GM12878 (cell line): Measurements from ENCODE around the gene ISG15. TPM values are rescaled to one million over a fixed set of nuclear protein-coding genes. Genes with fewer than 3 reads are reported as not detected.
"Not testable (repeated sequence)": the region's sequence is repeated elsewhere in the genome, so short reads cannot be mapped to it uniquely, and the experiment has no call there.

Experiments
- ATAC-seq: fragments of 200-7000 bp; cut with Tn5 transposase; 3 replicates; pipeline ENCODE4 v1.9.1; 2020; ENCODE audit warnings: mild to moderate bottlenecking, moderate library complexity
- BruUV-seq: library from RNA; stranded (reverse); fragments of 400-500 nt; replicated peaks from 2 replicates; lab custom pipeline; 2021; lab: Mats Ljungman, UMichigan
- CTCF ChIA-PET: fragments of 300-600 bp; sonication (Branson Sonifier 250); formaldehyde crosslinking; extraction: SDS; loops from one replicate; lab custom pipeline; 2021; ENCODE audit warnings: inconsistent platforms; lab: Yijun Ruan, JAX
- POLR2A ChIA-PET: fragments of 350-600 bp; formaldehyde crosslinking; extraction: SDS; loops from one replicate; lab custom pipeline; 2021; ENCODE audit warnings: inconsistent platforms; lab: Charles Lee
- RAD21 ChIA-PET: fragments of 300-600 bp; sonication (Branson Sonifier 250); formaldehyde crosslinking; loops from one replicate; lab custom pipeline; 2023; ENCODE audit warnings: antibody characterized with exemption; ENCODE audit not compliant: unreplicated experiment; lab: Charles Lee
- SMC1A ChIA-PET: fragments of 300-600 bp; sonication (Branson Sonifier 250); formaldehyde crosslinking; loops from one replicate; lab custom pipeline; 2023; ENCODE audit not compliant: unreplicated experiment, uncharacterized antibody; lab: Charles Lee
- DNase-seq: peaks from one replicate; pipeline ENCODE4 v3.0.0-alpha.2; 2011; ENCODE audit warnings: low read depth, low spot score
- FAIRE-seq: peaks from 3 replicates; lab custom pipeline; 2011; peaks lifted over from hg19 to GRCh38; lab: Jason Lieb, UNC
- H2AFZ ChIP-seq: 2 replicates; pipeline ENCODE4 v1.6.0; 2011; ENCODE audit warnings: low read depth, low read length, control low read depth; ENCODE audit not compliant: control insufficient read depth
- H3K27ac ChIP-seq: 2 replicates; pipeline ENCODE4 v1.5.1; 2011; ENCODE audit warnings: control low read depth; ENCODE audit not compliant: control insufficient read depth, insufficient read depth
- H3K27me3 ChIP-seq, 2 experiments: replicated peaks in 1 of 2; 2 replicates each; pipeline versions ENCODE4 v1.6.0 to v1.6.1; 2011; ENCODE audit warnings: low read length in 1 of 2; ENCODE audit not compliant: control insufficient read depth in 2 of 2, insufficient read depth in 2 of 2
- H3K36me3 ChIP-seq, 2 experiments: 2 replicates each; pipeline ENCODE4 v1.5.1; 2011; ENCODE audit warnings: low read length in 1 of 2; ENCODE audit not compliant: control insufficient read depth in 2 of 2, insufficient read depth in 2 of 2
- H3K4me1 ChIP-seq: 2 replicates; pipeline ENCODE4 v1.6.1; 2011; ENCODE audit warnings: mild to moderate bottlenecking, low read length, moderate library complexity, mixed read lengths; ENCODE audit not compliant: control insufficient read depth, insufficient read depth
- H3K4me2 ChIP-seq: 2 replicates; pipeline ENCODE4 v1.6.0; 2011; ENCODE audit warnings: control low read depth; ENCODE audit not compliant: control insufficient read depth, insufficient read depth
- H3K4me3 ChIP-seq: fragments of 200-600 bp; sonication (generic); 2 replicates; pipeline ENCODE4 v1.5.1; 2016
- H3K79me2 ChIP-seq: 2 replicates; pipeline ENCODE4 v1.6.0; 2011; ENCODE audit warnings: low read length; ENCODE audit not compliant: control insufficient read depth, insufficient read depth
- H3K9ac ChIP-seq: 2 replicates; pipeline ENCODE4 v1.8.0; 2011; ENCODE audit warnings: low read length, control low read depth, mixed read lengths; ENCODE audit not compliant: control insufficient read depth, insufficient read depth
- H3K9me3 ChIP-seq: replicated peaks from 3 replicates; pipeline ENCODE4 v1.5.1; 2011; ENCODE audit warnings: mild to moderate bottlenecking, low read length; ENCODE audit not compliant: control insufficient read depth, insufficient read depth
- H4K20me1 ChIP-seq: 2 replicates; pipeline ENCODE4 v1.6.0; 2011; ENCODE audit not compliant: control insufficient read depth, insufficient read depth
- BHLHE40 ChIP-seq, 2 experiments: fragments of 450-650 bp in 1 of 2; IDR thresholded peaks; 2 replicates each; pipeline ENCODE4 v1.6.1; 2011 to 2017; ENCODE audit warnings: low read depth in 2 of 2, borderline replicate concordance in 1 of 2, improper control_type of control experiment in 1 of 2, low read length in 1 of 2, mild to moderate bottlenecking in 1 of 2
- NFYA ChIP-seq: IDR thresholded peaks from 2 replicates; pipeline ENCODE4 v1.6.1; 2011; ENCODE audit warnings: low read depth, mild to moderate bottlenecking, low read length, improper control_type of control experiment, borderline replicate concordance
- RAD51 ChIP-seq: fragments of 450-650 bp; IDR thresholded peaks from 2 replicates; pipeline ENCODE4 v1.6.1; 2016; ENCODE audit warnings: moderate library complexity, mild to moderate bottlenecking, inconsistent platforms
- WGBS: methylation state at CpG from one replicate; pipeline ENCODE4 v1.1.6; 2016; ENCODE audit warnings: low lambda C conversion rate; ENCODE audit not compliant: insufficient replicate concordance, insufficient coverage; ENCODE audit errors: missing lambda C conversion rate; 5-methylcytosine and 5-hydroxymethylcytosine counted together
- in situ Hi-C: fragments of 300-500 bp; cut with MboI; formaldehyde crosslinking; loops from 9 replicates; pipeline ENCODE4 v1.14.3; 2018; ENCODE audit warnings: mixed read lengths
- intact Hi-C: fragments of 100-400 bp; cut with micrococcal nuclease; formaldehyde crosslinking; loops from one replicate; pipeline ENCODE4 v1.14.2; 2022; ENCODE audit not compliant: unreplicated experiment
- polyA plus RNA-seq, 11 experiments: library from polyadenylated mRNA; depleted of rRNA in 4 of 11; unstranded in 6 of 11; stranded (reverse) in 5 of 11; fragments of >200 nt; fragmentation: Nextera tagmentation in 4 of 11; fragmentation: Illumina TruSeq in 1 of 11; extraction: Ambion mirVana in 4 of 11; extraction: Trizol in 1 of 11; gene quantifications; 1 replicate in 1 of 11; 2 replicates in 10 of 11; pipeline versions ENCODE4 v1.2.1 to v1.2.3, GENCODE V29; 2011 to 2016; ENCODE audit warnings: inconsistent platforms in 2 of 11, missing spikeins in 2 of 11, low read depth in 1 of 11
- total RNA-seq, 4 experiments: library from RNA; depleted of rRNA in 3 of 4; stranded (reverse); fragments of >200 nt in 3 of 4; fragmentation: Illumina TruSeq in 1 of 4; extraction: Trizol in 1 of 4; gene quantifications; 2 replicates each; pipeline versions ENCODE4 v1.2.1 to v1.2.3, GENCODE V29; 2013 to 2021
- TF ChIP-seq, protein P1 (sequence below): IDR thresholded peaks from 2 replicates; pipeline ENCODE4 v1.6.1; 2012; ENCODE audit warnings: low read length, inconsistent platforms
- TF ChIP-seq, protein P2 (sequence below): fragments of 450-650 bp; IDR thresholded peaks from 2 replicates; pipeline ENCODE4 v1.6.1; 2016; ENCODE audit warnings: mild to moderate bottlenecking

The ISG15 gene
- total and polyA plus RNA-seq, 10 of the 15 experiments (the other 5 are each of a cell fraction or from before 2014, with no cell fraction given): 7.8 to 384 (median 274) TPM

DNA sequence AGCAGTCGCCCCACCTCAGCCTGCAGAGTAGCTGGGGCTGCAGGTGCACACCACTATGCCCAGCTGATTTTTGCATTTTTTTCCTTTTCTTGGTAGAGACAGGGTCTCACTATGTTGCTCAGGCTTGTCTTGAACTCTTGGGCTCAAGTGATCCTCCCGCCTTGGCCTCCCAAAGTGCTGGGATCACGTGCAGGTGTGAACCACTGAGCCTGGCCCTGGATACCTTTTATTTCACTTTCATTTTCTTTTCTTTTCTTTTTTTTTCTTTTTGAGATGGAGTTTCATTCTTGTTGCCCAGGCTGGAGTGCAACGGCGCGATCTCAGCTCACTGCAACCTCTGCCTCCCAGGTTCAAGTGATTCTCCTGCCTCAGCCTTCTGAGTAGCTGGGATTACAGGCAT is 22.0 kb upstream of the ISG15 start:
- H2AFZ ChIP-seq, H3K4me2 ChIP-seq, H3K4me3 ChIP-seq, H3K79me2 ChIP-seq, intact Hi-C loops, H3K36me3 ChIP-seq, H4K20me1 ChIP-seq, H3K9ac ChIP-seq, H3K27ac ChIP-seq, BruUV-seq, DNase-seq, FAIRE-seq, H3K27me3 ChIP-seq, in situ Hi-C loops, H3K9me3 ChIP-seq: not testable (repeated sequence)
- peak; percentile 55 for ATAC-seq
- POLR2A ChIA-PET: interaction anchor here (1.3 to 2.4 kb wide), 4 partner anchors 10 to 73 kb away, joined by 3 to 10 read pairs (median 4); no protein-coding TSS in a partner anchor
- CTCF ChIA-PET: interaction anchor here (1.3 to 4.7 kb wide), 5 partner anchors 8 to 72 kb away, joined by 3 to 34 read pairs (median 15); partner anchors contain the start of gene ISG15
- TF ChIP-seq BHLHE40 (IDR thresholded peaks at IDR 0.05; ENCODE audit: borderline replicate concordance in 1 of 2, low read depth in 2 of 2, low read length in 1 of 2) (peak in 1 of 2 experiments; percentile 73; a peak in 2 of 4 replicates), RAD51 (0 out of 2 replicates have a peak, but pooled peaks have one; percentile 57)
- peaks cover 20% of the 10 kb centered on the region for H3K4me1 ChIP-seq
- RAD21 ChIA-PET: interaction anchor here (1.7 kb wide), 1 partner anchor 11 kb away, joined by 6 read pairs; no protein-coding TSS in a partner anchor
- SMC1A ChIA-PET: interaction anchor here (1.0 to 1.3 kb wide), 2 partner anchors 48 to 73 kb away, joined by 3 to 4 read pairs; no protein-coding TSS in a partner anchor
- 82% methylated on average over 6 of the region's 6 CpGs for WGBS

DNA sequence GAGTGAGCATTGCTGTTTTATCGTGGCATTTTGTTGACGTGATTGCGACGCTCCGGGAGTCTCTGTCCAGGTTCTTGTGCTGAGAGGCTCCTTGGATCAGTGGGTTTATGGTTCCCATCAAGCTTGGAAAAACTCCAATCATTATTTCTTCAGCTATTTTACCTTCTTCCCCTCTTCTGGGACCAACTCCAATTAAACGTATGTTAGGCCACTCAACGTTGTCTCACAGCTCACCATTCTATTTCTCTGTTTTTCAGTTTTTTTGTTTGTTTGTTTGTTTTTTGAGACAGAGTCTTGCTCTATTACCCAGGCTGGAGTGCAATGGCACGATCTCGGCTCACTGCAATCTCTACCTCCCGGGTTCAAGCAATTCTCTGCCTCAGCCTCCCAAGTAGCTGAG is 21.4 kb upstream of the ISG15 start:
- Histone ChIP-seq H3K27me3 (no peaks in the 10 kb centered on the region), H2AFZ (no peak overlapping the region), H3K79me2 (no peaks in the 10 kb centered on the region), H3K4me2 (no peak overlapping the region), H3K36me3 (no peaks in the 10 kb centered on the region), H3K9ac (no peak overlapping the region), H3K27ac (no peak overlapping the region), H4K20me1 (no peaks in the 10 kb centered on the region), H3K9me3 (peaks cover 3% of the 10 kb centered on the region; the same call in 2 of the 3 replicates), H3K4me3 (no peak overlapping the region), H3K4me1 (peaks cover 20% of the 10 kb centered on the region)
- RAD21 ChIA-PET: interaction anchor here (0.6 to 1.7 kb wide), 7 partner anchors 9 to 86 kb away, joined by 3 to 7 read pairs (median 3); partner anchors contain the start of genes AGRN and ISG15
- FAIRE-seq: no peak
- SMC1A ChIA-PET: interaction anchor here (1.0 to 2.2 kb wide), 6 partner anchors 10 to 73 kb away, joined by 3 to 8 read pairs (median 4); partner anchors contain the start of gene ISG15
- no peak for TF ChIP-seq NFYA
- TF ChIP-seq, protein P1, sequence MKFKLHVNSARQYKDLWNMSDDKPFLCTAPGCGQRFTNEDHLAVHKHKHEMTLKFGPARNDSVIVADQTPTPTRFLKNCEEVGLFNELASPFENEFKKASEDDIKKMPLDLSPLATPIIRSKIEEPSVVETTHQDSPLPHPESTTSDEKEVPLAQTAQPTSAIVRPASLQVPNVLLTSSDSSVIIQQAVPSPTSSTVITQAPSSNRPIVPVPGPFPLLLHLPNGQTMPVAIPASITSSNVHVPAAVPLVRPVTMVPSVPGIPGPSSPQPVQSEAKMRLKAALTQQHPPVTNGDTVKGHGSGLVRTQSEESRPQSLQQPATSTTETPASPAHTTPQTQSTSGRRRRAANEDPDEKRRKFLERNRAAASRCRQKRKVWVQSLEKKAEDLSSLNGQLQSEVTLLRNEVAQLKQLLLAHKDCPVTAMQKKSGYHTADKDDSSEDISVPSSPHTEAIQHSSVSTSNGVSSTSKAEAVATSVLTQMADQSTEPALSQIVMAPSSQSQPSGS: no peak
- TF ChIP-seq, protein P2, sequence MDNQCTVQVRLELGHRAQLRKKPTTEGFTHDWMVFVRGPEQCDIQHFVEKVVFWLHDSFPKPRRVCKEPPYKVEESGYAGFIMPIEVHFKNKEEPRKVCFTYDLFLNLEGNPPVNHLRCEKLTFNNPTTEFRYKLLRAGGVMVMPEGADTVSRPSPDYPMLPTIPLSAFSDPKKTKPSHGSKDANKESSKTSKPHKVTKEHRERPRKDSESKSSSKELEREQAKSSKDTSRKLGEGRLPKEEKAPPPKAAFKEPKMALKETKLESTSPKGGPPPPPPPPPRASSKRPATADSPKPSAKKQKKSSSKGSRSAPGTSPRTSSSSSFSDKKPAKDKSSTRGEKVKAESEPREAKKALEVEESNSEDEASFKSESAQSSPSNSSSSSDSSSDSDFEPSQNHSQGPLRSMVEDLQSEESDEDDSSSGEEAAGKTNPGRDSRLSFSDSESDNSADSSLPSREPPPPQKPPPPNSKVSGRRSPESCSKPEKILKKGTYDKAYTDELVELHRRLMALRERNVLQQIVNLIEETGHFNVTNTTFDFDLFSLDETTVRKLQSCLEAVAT: peak; percentile 62; the same call in 1 of the 2 replicates
- WGBS: 80% methylated on average over 10 of the region's 10 CpGs
- intact Hi-C loops: no loop called here
- no TSS peak for BruUV-seq
- DNase-seq: no peak
- POLR2A ChIA-PET: interaction anchor here (0.8 to 2.4 kb wide), 8 partner anchors 10 to 72 kb away, joined by 3 to 11 read pairs (median 4); partner anchors contain the start of gene ISG15
- in situ Hi-C loops: no loop called here
- CTCF ChIA-PET: interaction anchor here (1.0 to 4.7 kb wide), 8 partner anchors 8 to 72 kb away, joined by 3 to 34 read pairs (median 6); partner anchors contain the start of gene ISG15
- ATAC-seq: no peak
